Endodermal cell (in vitro differentiated cells): ENCODE data around the gene COL5A2. TPM values are rescaled to one million over a fixed set of nuclear protein-coding genes. Genes with fewer than 3 reads are reported as not detected.

Source experiments
- DNase-seq: peaks from one replicate; pipeline ENCODE4 v3.0.0-alpha.2; 2017
- H3K27ac ChIP-seq: 2 replicates; pipeline ENCODE4 v1.5.1; 2013; ENCODE audit warnings: mild to moderate bottlenecking, low read depth, low read length, moderate library complexity
- H3K27me3 ChIP-seq: 2 replicates; pipeline ENCODE4 v1.6.1; 2013; ENCODE audit warnings: mild to moderate bottlenecking, low read length, moderate library complexity; ENCODE audit not compliant: insufficient read depth, control insufficient read depth, poor library complexity, severe bottlenecking
- H3K36me3 ChIP-seq: 2 replicates; pipeline ENCODE4 v1.7.0; 2013; ENCODE audit warnings: mild to moderate bottlenecking, low read length, moderate library complexity; ENCODE audit not compliant: control insufficient read depth, insufficient read depth
- H3K4me1 ChIP-seq: one replicate; pipeline ENCODE4 v1.7.0; 2013; ENCODE audit warnings: low read length; ENCODE audit not compliant: control insufficient read depth, insufficient read depth
- H3K4me3 ChIP-seq: 2 replicates; pipeline ENCODE4 v1.5.1; 2013; ENCODE audit warnings: mild to moderate bottlenecking, low read length, moderate library complexity
- H3K9ac ChIP-seq: 2 replicates; pipeline ENCODE4 v1.6.1; 2013; ENCODE audit warnings: mild to moderate bottlenecking, low read length, moderate library complexity; ENCODE audit not compliant: poor library complexity, severe bottlenecking; ENCODE audit errors: extremely low read depth
- H3K9me3 ChIP-seq: 2 replicates; pipeline ENCODE4 v1.6.1; 2013; ENCODE audit warnings: mild to moderate bottlenecking, low read length, moderate library complexity; ENCODE audit not compliant: control insufficient read depth
- H3K27ac Mint-ChIP-seq: 2 replicates; pipeline ENCODE4 v1.8.0; 2020; ENCODE audit warnings: mixed read lengths
- H3K27me3 Mint-ChIP-seq: 2 replicates; pipeline ENCODE4 v1.8.0; 2021; ENCODE audit warnings: mild to moderate bottlenecking, mixed read lengths; ENCODE audit not compliant: insufficient read depth
- H3K36me3 Mint-ChIP-seq: 2 replicates; pipeline ENCODE4 v1.8.0; 2020; ENCODE audit warnings: low read depth, mixed read lengths
- H3K4me1 Mint-ChIP-seq: 2 replicates; pipeline ENCODE4 v1.8.0; 2020; ENCODE audit warnings: mixed read lengths
- H3K4me3 Mint-ChIP-seq: 2 replicates; pipeline ENCODE4 v1.8.0; 2020; ENCODE audit warnings: mild to moderate bottlenecking, moderate library complexity, mixed read lengths
- H3K9me3 Mint-ChIP-seq: 2 replicates; pipeline ENCODE4 v1.8.0; 2020; ENCODE audit warnings: mild to moderate bottlenecking, mixed read lengths
- WGBS, 2 experiments: methylation state at CpG; one replicate each; pipeline versions ENCODE4 v1.1.5 to v1.1.7; 2013; ENCODE audit warnings: missing lambda C conversion rate in 2 of 2, mixed read lengths in 1 of 2; ENCODE audit not compliant: insufficient coverage in 1 of 2, insufficient read length in 1 of 2; 5-methylcytosine and 5-hydroxymethylcytosine counted together
- total RNA-seq, 2 donors: library from RNA; stranded (reverse); fragmentation: NEBNext Ultra II Directional in 1 of 2; extraction: Animal tissue kit (Norgen Biotek cat#: 25700) in 1 of 2; gene quantifications; 2 replicates in 1 of 2; 3 replicates in 1 of 2; pipeline ENCODE4 v1.2.1, GENCODE V29; 2021
- TF ChIP-seq, protein P1 (sequence below): fragments of 200-600 bp; sonication (generic); conservative IDR thresholded peaks from 2 replicates; pipeline ENCODE4 v1.5.0; 2021; ENCODE audit warnings: antibody characterized with exemption, mild to moderate bottlenecking

Gene COL5A2
- total RNA-seq, 2 donors from 2014 or later: 117 to 153 TPM

DNA sequence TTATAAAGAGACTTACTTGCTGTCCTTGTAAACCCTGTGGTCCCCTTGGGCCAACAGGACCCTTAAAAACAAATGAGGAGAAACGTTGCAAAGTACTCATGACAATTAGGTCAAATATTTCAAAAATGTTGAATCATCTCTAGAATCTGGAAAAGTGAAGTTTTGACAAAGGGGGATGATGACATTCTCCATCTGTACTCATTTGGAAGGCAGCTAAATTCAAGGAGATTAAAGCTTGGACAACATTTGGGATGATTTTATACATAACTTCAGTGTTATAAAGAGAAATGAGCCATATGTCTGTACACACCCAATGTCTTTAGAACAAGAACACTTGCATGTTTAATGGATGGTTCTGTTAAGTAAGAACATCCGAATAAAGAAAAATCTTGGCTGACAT is 92.9 kb downstream of the COL5A2 start:
- 77% methylated on average over 1 of the region's 2 CpGs; no CpG with 5 or more reads in 1 of the 2 experiments for WGBS, 2 experiments
- DNase-seq: no peak
- H3K9ac ChIP-seq: no peak overlapping the region
- Mint-ChIP-seq H3K9me3 (no peaks in the 10 kb centered on the region), H3K27ac (no peak overlapping the region), H3K27me3 (no peaks in the 10 kb centered on the region), H3K36me3 (peaks cover 30% of the 10 kb centered on the region), H3K4me3 (no peak overlapping the region), H3K4me1 (no peaks in the 10 kb centered on the region)
- no peaks in the 10 kb centered on the region for H3K4me1 ChIP-seq
- H3K27ac ChIP-seq: no peak overlapping the region
- TF ChIP-seq, protein P1, sequence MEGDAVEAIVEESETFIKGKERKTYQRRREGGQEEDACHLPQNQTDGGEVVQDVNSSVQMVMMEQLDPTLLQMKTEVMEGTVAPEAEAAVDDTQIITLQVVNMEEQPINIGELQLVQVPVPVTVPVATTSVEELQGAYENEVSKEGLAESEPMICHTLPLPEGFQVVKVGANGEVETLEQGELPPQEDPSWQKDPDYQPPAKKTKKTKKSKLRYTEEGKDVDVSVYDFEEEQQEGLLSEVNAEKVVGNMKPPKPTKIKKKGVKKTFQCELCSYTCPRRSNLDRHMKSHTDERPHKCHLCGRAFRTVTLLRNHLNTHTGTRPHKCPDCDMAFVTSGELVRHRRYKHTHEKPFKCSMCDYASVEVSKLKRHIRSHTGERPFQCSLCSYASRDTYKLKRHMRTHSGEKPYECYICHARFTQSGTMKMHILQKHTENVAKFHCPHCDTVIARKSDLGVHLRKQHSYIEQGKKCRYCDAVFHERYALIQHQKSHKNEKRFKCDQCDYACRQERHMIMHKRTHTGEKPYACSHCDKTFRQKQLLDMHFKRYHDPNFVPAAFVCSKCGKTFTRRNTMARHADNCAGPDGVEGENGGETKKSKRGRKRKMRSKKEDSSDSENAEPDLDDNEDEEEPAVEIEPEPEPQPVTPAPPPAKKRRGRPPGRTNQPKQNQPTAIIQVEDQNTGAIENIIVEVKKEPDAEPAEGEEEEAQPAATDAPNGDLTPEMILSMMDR: no peak
- H3K36me3 ChIP-seq: peaks cover 94% of the 10 kb centered on the region
- no peak overlapping the region for H3K4me3 ChIP-seq
- H3K9me3 ChIP-seq: no peaks in the 10 kb centered on the region
- no peaks in the 10 kb centered on the region for H3K27me3 ChIP-seq

DNA sequence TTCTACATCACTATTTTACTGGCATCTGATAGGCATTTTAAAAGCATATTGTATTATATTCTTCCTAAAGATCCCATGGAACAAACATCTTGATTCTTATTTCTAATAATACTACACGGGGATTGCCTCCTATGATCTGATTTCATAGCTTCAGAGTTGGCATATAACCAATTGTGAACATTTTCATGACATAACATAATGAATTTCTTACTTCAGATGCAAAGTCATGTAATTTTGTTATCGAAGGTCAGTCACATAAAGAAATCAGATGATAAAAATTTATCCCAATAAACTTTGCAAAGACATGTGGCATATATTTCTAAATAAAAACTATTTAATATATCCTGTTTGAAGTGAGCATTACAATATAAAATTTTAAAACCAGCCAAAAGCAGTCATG is 93.3 kb downstream of the COL5A2 start:
- WGBS, 2 experiments: 89 to 98% methylated on average over 1 to 2 of the region's 2 CpGs
- Mint-ChIP-seq H3K4me1 (no peaks in the 10 kb centered on the region), H3K9me3 (no peaks in the 10 kb centered on the region), H3K36me3 (peaks cover 28% of the 10 kb centered on the region), H3K27me3 (no peaks in the 10 kb centered on the region), H3K4me3 (no peak overlapping the region), H3K27ac (no peak overlapping the region)
- Histone ChIP-seq H3K4me3 (no peak overlapping the region), H3K9ac (no peak overlapping the region), H3K27me3 (no peaks in the 10 kb centered on the region), H3K36me3 (peaks cover 94% of the 10 kb centered on the region), H3K9me3 (no peaks in the 10 kb centered on the region), H3K27ac (no peak overlapping the region), H3K4me1 (no peaks in the 10 kb centered on the region)
- no peak for DNase-seq
- TF ChIP-seq, protein P1: no peak

DNA sequence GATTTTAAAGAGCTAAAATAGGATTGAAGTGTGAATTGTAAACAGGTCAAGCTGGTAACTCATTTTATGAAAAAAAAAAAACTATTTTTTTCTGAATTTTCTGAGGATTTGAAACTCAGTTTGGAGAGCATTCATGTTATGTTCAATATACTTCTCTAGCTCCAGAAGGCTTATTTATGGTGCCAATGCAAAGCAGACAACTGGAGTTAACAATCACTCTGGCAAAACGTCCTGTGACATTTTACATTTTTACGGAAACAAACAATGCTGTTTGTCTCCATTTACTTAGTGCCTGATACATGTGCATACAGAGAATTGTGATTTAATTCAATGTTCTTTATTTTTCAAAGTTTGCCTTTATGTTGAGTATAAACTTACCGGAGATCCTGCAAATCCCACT is 96.0 kb downstream of the COL5A2 start:
- H3K27me3 Mint-ChIP-seq: no peaks in the 10 kb centered on the region
- H3K4me1 ChIP-seq: no peaks in the 10 kb centered on the region
- no peak overlapping the region for H3K4me3 Mint-ChIP-seq
- H3K36me3 Mint-ChIP-seq: peaks cover 19% of the 10 kb centered on the region
- no peak overlapping the region for H3K27ac Mint-ChIP-seq
- TF ChIP-seq, protein P1: no peak
- H3K9me3 Mint-ChIP-seq: no peaks in the 10 kb centered on the region
- WGBS, 2 experiments: 74 to 90% methylated on average over 2 to 3 of the region's 3 CpGs
- no peak overlapping the region for H3K4me3 ChIP-seq
- no peak overlapping the region for H3K27ac ChIP-seq
- no peak overlapping the region for H3K9ac ChIP-seq
- H3K36me3 ChIP-seq: peaks cover 94% of the 10 kb centered on the region
- no peak for DNase-seq
- H3K4me1 Mint-ChIP-seq: no peaks in the 10 kb centered on the region
- H3K9me3 ChIP-seq: no peaks in the 10 kb centered on the region
- no peaks in the 10 kb centered on the region for H3K27me3 ChIP-seq
